Chondrocyte (in vitro differentiated cells): ENCODE data around the gene CCDC51. TPM values are rescaled to one million over a fixed set of nuclear protein-coding genes. Genes with fewer than 3 reads are reported as not detected.
A peak's percentile ranks its signal among the peaks of the same experiment; 100 is the strongest.

ENCODE experiments used
- DNase-seq: peaks from one replicate; pipeline ENCODE4 v3.0.0; 2021; ENCODE audit warnings: mixed read lengths, low spot score
- H3K27ac Mint-ChIP-seq: one replicate; pipeline ENCODE4 v1.8.0; 2021; ENCODE audit warnings: mild to moderate bottlenecking, moderate library complexity, mixed read lengths; ENCODE audit not compliant: unreplicated experiment
- H3K27me3 Mint-ChIP-seq: 2 replicates; pipeline ENCODE4 v1.8.0; 2021; ENCODE audit warnings: low read depth, mixed read lengths
- H3K36me3 Mint-ChIP-seq: 2 replicates; pipeline ENCODE4 v1.8.0; 2021; ENCODE audit warnings: low read depth, mixed read lengths
- H3K4me1 Mint-ChIP-seq: 2 replicates; pipeline ENCODE4 v1.8.0; 2021; ENCODE audit warnings: low read depth, mild to moderate bottlenecking, mixed read lengths
- H3K4me3 Mint-ChIP-seq: one replicate; pipeline ENCODE4 v1.8.0; 2021; ENCODE audit warnings: mild to moderate bottlenecking, moderate library complexity, mixed read lengths; ENCODE audit not compliant: unreplicated experiment
- H3K9me3 Mint-ChIP-seq: 2 replicates; pipeline ENCODE4 v1.8.0; 2021; ENCODE audit warnings: low read depth, mixed read lengths
- total RNA-seq: library from RNA; stranded (reverse); gene quantifications from 3 replicates; pipeline ENCODE4 v1.2.1, GENCODE V29; 2021
- TF ChIP-seq, protein P1 (sequence below): fragments of 200-600 bp; sonication (generic); IDR thresholded peaks from 2 replicates; pipeline ENCODE4 v1.5.0; 2021; ENCODE audit warnings: antibody characterized with exemption, mild to moderate bottlenecking, moderate library complexity

CCDC51 gene
- total RNA-seq, 1 donor from 2014 or later: 25.8 TPM

DNA sequence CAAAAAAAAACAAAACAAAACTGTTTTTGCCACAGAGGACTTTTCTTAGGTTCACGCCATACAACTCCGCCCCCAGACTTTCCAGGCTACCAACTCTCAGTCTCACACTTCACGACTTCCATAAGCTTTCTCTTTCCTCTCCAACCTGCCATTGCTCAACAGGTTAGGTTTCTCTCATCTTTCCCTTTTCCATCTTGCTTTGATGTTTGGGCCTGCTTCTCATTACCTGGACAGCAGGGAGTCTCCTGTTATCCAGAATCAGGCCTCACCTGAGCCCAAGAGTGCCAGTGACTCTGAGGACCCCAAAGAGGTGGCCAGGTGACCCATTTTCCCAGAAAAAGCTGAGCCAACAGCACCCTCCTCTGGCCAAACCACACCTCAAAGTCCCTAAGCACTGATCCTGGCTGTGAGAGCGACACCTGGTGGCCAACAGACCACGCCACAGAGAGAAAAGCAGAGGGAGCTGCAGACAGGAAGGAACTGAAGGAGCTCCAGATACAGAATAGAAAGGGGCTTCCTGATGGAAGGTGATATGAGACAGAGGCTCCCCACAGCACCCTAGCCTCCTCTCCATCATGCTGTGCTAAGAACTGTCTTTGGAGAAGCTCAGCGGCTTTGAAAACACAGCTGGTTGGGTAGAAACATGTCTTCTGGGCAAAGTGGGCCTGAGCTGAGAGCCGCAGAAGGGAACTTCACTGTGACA is 4.0 kb downstream of the CCDC51 start:
- no peak overlapping the region for H3K4me3 Mint-ChIP-seq
- peaks cover 3% of the 10 kb centered on the region for H3K36me3 Mint-ChIP-seq
- TF ChIP-seq, protein P1, sequence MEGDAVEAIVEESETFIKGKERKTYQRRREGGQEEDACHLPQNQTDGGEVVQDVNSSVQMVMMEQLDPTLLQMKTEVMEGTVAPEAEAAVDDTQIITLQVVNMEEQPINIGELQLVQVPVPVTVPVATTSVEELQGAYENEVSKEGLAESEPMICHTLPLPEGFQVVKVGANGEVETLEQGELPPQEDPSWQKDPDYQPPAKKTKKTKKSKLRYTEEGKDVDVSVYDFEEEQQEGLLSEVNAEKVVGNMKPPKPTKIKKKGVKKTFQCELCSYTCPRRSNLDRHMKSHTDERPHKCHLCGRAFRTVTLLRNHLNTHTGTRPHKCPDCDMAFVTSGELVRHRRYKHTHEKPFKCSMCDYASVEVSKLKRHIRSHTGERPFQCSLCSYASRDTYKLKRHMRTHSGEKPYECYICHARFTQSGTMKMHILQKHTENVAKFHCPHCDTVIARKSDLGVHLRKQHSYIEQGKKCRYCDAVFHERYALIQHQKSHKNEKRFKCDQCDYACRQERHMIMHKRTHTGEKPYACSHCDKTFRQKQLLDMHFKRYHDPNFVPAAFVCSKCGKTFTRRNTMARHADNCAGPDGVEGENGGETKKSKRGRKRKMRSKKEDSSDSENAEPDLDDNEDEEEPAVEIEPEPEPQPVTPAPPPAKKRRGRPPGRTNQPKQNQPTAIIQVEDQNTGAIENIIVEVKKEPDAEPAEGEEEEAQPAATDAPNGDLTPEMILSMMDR: peak; percentile 100
- no peak overlapping the region for H3K27ac Mint-ChIP-seq
- H3K9me3 Mint-ChIP-seq: no peaks in the 10 kb centered on the region
- peaks cover 56% of the 10 kb centered on the region for H3K4me1 Mint-ChIP-seq
- H3K27me3 Mint-ChIP-seq: no peaks in the 10 kb centered on the region
- no peak for DNase-seq

DNA sequence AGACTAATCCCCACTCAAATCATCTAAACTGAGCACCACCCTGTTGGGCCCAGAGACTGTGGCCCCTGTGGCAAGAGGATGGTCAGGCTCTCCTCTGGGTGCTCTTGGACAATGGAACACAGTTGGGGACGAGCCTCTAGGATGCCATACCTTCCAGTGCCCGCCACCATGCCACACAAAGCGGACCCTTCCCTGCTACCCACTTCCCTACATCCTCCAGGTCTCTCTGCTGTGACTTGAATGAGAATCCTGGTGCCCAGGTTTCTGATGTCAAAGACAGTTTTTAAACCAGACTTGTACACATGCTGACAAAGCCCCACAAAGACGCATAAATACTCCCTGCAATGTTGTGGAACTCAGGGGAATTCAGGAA is 4.7 kb downstream of the CCDC51 start:
- DNase-seq: no peak
- no peak overlapping the region for H3K4me3 Mint-ChIP-seq
- H3K4me1 Mint-ChIP-seq: peaks cover 59% of the 10 kb centered on the region
- no peaks in the 10 kb centered on the region for H3K27me3 Mint-ChIP-seq
- peaks cover 3% of the 10 kb centered on the region for H3K36me3 Mint-ChIP-seq
- TF ChIP-seq, protein P1: no peak
- no peak overlapping the region for H3K27ac Mint-ChIP-seq
- no peaks in the 10 kb centered on the region for H3K9me3 Mint-ChIP-seq

DNA sequence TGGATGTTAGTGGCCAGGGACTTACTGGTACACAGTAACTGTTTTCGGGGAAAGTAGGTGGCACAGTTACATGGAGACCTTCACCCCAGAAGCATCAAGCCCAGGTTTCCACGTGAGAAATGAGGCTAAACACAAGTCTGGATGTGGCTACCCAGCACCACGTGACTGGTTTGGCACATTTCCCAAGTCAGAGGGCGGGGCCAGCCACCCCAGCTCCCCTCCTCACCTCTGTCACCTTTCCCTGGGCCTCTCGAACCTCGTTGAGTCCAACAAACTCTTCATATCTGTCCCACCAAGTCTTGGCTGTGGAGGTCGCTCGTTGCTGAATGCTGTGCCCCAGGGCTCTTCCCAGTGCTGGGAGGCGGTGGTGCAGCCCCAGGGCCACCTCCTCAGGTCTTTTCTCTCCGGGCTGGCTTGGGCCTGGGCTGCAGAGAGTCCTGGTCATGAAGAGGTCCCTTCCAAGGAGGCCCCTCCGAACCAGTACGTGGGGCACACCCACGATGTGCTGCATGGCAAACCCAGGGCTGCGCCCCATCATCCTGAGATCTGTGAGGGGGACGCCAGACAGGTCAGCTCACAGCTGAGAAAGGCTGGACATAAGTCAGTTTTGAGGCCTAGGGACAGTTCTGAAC is 5.2 kb downstream of the CCDC51 start:
- H3K4me3 Mint-ChIP-seq: no peak overlapping the region
- no peaks in the 10 kb centered on the region for H3K27me3 Mint-ChIP-seq
- H3K4me1 Mint-ChIP-seq: peaks cover 61% of the 10 kb centered on the region
- H3K27ac Mint-ChIP-seq: peak overlapping the region; percentile 87
- no peaks in the 10 kb centered on the region for H3K9me3 Mint-ChIP-seq
- DNase-seq: no peak
- peaks cover 3% of the 10 kb centered on the region for H3K36me3 Mint-ChIP-seq
- TF ChIP-seq, protein P1: no peak

DNA sequence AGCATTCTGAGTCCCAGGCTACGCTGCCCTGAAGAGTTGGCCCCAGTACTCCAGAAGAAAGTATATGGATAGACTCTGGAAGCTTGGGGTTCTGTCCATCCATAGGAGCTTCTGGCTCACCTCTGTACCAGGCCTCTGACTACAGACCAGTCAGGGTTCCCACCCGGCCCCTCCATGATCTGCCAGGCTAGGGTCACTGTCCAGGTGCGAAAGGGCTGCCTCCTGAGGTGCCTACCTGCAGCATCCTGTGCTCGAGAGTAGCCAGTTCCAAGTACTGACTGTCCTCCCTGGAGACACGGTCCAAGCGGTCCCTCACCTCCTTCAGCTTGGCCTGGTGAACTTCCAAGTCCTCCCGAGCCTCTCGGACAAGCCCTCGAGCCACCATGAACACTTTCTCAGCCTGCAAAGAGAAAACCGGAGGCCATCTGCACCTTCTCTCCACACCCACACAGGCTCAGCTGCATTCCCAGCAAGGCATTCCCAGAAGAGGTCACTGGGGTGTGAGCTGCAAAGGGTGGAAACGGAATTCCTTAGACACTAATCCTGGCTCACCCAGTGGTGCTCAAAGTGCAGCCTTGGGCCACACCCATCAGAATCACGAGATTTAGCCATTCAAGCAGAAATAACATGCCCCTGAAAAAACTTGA is 6.3 kb downstream of the CCDC51 start:
- DNase-seq: no peak
- TF ChIP-seq, protein P1: no peak
- Mint-ChIP-seq H3K27ac (peak overlapping the region; percentile 87), H3K36me3 (peaks cover 3% of the 10 kb centered on the region), H3K4me1 (peaks cover 51% of the 10 kb centered on the region), H3K4me3 (peak overlapping the region; percentile 67), H3K9me3 (no peaks in the 10 kb centered on the region), H3K27me3 (no peaks in the 10 kb centered on the region)
